ENCODE data around the gene PCDHAC2.

PCDHAC2 gene

DNA sequence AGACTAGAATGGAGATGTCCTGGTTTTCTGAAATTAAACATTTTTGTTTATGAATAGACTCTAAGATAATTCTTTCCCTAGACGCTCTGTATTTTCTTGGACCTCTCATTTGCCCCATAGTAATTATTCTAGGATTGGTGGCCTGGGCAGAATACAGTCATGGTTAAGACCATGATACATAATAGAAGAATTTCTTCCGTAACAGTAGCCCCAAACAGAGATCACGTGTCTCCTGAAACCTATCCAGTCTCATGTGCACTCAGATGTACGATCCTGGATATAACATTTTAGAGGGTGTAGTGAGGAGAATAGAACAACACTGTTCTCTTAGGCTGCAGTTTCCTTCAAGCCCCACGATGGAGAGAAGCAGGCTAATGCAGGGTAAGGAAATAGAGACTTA, 22.3 kb downstream of the PCDHAC2 start:
- no peak for DNase-seq (ENCODE audit: low read depth, low spot score)

DNA sequence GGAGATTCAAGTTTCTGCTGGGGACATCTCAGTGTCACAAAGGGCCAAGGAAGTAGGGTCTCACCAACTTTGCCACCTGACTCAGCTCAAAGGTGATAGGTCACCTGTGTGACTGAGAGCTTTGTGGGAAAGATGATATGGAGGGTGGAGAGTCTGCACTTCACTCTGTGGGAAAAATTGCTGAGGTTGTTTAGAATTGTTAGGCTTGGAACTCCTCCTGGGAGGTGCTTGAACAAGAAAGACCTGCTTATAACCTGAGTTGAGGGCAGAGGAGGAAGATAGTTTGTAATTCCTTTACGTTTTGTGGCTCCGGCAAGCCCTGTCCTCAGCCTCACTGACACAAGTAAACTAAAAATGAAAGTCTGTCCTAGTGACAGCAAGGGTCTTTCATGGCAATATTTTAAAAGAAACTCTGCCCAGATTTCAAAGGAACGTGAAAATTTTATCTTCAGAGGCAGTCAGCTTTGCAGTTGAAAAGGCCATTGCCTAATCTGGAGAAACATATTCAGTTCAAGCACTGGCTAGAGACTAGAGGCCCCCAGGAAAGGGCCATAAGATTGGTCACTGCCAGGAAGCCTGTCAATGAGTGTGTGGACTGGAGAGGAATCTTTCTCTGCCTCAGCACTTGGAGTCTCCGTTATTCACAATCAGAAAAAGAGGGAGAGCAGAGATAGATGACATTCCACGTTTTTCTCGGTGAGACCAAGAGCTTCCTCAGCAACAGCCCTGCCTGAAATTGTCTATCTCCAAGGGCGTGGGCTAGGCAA, 23.2 kb downstream of the PCDHAC2 start:
- DNase-seq (ENCODE audit: low read depth, low spot score), result no peak

DNA sequence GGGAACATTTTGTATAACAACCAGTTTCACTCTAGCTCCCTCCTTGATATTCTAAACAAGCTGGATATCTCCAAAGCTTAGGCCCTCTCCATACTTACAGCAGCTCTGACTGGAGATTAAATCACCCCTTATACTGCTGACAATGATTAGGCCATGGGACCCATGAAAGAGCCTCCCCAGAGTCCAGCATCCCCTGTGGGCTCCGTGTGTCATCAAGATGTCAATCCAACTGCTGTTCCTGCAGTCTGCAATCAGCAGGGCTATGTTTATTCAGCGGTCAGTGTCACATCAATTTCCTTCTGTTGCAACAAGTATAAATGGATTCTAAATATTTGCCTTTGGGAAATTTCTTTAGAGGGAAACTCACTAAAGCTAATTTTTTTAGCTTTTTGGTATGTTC, 26.6 kb downstream of the PCDHAC2 start:
- DNase-seq (ENCODE audit: low read depth, low spot score), result no peak

DNA sequence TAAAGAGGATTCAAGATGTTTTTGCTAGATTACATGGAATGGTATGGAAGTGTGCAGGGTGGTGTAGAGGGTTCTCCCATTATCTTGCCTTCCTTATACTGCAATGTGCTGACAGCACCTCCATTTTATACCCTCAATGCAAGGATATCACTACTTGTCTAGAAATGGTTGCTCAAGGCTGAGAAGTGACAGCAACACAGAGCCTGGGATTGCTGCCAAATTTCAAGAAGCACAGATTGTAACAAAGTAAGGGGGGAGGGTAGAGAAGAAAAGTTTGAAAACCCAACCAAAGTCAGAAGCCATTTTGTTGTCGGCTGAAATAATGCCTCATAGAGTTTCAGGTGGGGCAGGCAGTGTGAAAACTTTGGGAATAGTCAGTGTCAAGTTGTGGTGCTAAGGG, 29.8 kb downstream of the PCDHAC2 start:
- DNase-seq (ENCODE audit: low read depth, low spot score), result no peak

DNA sequence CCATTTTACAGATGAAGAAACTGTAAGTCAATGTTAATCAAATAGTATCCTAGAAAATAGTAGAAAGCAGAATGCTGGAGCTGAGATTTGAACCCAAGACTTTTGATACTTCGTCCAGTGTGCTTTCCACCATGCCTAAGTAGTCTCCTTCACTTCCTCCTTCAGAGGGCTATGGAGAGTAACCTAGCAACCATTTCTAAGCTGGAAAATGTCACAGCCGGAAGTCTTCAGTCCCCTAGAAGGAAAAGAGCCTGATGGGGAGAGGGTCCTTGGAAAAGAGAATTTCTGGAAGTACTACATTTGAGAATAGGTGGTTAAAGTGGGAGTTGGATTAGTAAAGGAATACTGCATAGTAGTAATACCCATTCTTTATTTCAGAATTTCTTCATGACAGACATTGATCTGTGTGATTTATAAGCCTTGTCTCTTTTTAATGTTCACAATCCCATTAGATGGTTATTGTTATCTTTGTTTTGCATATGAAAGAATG, 32.7 kb downstream of the PCDHAC2 start:
- no peak for DNase-seq (ENCODE audit: low read depth, low spot score)

DNA sequence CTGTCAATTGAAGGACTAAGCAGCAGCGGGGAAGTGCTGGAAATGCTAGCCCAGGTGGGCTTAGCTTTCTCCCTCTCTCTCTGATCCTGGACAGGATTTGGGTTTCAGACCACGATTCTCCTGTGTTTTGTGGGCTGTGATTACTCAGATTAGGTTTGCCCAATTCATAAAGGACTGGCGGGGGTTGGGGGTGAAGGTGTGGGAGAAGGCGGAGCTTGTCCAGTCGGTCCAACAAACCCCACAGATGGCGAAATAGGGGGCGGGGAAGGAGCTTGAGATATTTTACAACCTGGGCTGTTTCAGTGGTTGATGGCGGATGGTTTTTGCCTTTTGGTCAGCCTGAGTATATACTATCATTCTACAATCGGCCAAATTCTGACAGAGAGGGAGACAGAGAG, 35.2 kb downstream of the PCDHAC2 start:
- no peak for DNase-seq (ENCODE audit: low read depth, low spot score)

DNA sequence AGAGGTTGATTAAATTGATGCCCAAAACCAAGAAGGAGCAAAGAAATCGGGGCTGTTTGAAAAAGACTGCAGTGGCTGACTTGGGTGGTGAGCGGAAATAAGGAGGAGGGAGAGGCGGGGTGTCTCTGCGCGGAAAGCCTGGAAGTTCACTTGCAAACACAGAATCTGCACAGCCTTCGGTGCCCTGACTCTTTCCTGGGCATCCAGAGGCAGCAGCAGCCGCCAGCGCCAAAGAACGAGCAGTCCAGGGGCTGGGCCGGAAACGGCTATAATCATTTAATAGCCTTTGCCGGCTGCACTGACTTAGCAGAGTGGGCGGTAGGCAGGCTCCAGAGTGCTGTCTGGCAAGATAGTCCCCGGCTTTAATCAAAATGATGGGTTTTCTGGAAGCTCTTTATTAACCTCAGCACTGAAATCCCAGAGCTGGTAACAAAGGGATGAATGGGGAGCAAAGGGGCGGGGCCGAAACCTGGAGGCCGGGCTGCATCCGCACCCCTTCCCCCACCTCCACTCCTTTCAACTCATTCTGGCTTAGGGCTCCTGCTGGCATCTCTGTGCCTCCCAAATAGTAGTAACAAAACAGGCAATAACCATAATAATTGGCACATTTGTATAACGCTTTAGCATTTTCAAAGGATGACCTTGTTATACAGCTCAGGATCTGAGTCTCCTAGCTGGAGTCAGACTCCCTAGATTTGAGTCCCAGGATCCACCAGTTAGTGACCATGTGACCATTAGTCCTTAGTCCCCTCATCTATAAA, 35.7 kb downstream of the PCDHAC2 start:
- no peak for DNase-seq (ENCODE audit: low read depth, low spot score)

DNA sequence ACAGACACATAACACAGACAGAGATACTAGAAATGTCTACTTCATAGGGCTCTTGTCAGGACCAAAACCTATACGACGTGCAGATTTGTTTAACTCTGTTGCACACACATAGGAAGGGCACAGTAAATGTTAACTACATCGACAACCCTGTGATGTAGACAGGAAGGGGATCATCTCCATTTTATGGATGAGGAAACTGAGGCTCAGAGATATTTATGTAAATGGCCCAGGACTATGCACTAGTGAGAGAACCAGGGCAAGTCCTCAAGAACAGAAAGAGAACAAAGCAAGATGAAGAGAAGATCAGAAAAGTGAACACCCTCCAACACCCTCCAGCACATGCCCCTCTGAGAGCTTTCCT, 36.3 kb downstream of the PCDHAC2 start:
- no peak for DNase-seq (ENCODE audit: low read depth, low spot score)

DNA sequence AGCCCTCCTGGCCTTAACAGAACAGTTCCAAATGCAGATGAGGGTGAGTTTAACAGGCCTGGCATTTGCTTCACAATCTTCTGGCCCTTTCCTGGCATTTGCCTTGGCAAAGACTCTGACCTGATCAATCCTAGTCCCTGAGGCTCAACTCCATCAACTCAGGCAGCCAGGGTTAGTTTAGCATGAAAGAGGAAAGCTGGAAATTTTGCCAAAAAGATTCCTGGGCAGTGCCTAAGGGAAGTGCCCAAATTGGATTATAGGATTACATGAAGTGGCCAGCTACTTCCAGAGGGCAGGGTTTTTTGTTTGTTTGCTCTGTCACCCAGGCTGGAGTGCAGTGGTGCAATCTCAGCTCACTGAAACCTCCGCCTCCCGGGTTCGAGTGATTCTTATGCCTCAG, 36.8 kb downstream of the PCDHAC2 start:
- no peak for DNase-seq (ENCODE audit: low read depth, low spot score)

DNA sequence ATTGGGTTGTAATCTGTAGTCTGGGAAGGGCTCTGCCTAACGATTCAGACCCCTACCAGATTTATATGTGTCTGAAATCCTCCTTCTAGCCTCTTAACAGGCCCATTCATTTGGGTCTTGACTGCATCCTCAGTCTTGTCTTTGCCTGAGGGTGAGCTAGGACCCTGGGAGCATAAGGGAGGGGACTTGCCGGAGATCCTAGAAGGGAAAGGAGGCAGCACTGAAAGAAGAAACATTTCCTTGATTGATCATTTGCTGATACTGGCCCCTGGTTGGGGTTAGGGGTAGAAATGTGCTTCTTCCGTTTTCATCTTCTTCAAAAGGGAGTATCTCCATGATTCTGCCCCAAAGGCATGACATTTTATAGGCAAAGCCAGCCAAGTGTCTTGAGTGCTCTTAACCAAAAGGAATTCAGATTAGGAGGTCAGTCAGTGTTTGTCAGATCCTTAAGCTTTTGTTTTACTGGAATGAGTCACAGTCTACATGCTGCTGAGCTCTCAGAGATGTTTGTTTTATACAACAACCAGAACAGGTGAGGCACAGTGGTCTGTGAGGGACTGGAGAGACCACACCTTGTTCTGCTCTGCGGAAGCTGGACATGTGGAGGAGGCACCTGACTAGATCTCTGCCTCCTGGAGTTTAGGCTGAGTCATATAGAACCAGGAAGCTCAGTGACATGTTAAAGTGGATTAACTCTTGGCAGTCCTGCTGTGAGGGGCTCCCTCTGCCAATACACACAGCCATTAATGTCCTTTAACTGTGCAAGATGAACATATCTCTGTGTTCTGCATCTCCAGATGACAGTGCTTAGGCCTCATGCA, 37.7 kb downstream of the PCDHAC2 start:
- no peak for DNase-seq (ENCODE audit: low read depth, low spot score)

DNA sequence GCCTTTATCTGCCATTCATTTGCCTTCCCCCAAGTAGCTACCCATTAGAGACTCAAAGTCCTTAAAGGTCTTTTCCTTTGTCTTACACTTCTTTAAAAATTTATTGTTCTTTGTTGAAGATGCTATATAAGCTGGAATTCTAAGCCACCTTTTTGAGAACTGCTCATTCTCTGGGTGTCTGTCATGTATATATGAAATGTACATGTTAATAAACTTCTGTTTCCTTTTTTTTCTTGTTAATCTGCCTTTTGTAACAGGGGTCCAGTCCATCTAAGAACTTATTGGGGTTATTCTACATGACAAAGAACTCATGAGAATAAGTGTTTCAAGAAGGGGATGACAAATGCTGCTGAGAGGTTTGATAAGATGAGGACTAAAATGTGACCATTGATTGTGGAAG, 41.5 kb downstream of the PCDHAC2 start:
- DNase-seq (ENCODE audit: low read depth, low spot score), result no peak

DNA sequence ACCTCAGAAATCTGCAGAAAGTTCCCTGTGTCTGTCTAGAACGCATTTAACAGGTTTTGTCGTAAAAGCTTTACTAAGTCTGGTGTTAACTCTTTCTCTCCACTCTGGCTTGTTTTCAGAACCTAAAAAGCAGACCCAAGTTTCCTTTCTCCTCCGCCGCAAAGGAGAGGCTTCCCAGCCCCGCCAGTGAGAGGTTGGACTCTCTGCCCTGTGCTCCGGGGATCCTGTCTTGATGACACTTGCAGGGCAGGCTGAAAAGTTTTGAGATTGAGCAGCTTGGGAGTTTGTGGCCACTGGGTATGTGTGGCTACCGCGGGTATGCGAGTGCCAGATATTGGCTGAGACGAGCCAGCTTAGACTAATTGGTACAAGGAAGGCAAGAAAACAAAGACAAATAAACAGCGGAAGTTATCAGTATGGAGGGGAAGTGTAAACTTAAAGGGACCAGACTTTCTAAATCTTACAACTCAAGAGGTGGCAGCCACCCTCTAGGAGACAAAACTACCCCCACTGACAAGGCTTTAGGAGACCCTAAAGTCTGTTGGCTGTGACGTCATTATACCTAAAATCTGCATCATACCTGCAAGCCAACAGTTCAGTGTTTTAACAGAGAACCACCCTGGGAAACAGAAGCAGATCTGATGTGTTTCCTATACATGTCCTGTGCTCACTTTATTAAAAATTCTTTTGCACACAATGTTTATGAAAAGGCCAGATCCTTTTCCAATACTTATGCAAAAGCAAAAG, 43.9 kb downstream of the PCDHAC2 start:
- no peak for DNase-seq (ENCODE audit: low read depth, low spot score)

DNA sequence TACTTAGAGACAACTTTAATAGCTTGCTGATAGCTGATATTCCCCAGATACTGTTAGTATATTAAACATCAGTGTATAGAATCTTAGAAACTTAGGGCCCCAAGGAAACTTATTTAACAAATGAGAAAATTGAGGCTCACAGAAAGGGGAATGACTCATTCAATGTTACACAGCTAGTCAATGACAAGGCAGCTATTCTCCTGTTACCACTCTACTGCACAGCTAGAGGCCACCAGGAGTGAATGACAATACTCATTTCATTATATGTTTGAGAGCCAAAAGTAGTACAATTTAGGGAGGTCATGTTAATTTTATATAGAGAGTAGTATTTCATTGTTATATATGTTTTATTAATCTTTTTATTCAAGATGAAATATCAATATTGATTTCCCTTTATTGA, 51.7 kb downstream of the PCDHAC2 start:
- DNase-seq (ENCODE audit: low read depth, low spot score), result no peak

Data from smooth muscle cell of the brain vasculature (primary cell).